HCT116 (cell line): ENCODE results near the gene DLG2. TPM values are rescaled to one million over a fixed set of nuclear protein-coding genes. Genes with fewer than 3 reads are reported as not detected.

ENCODE experiments used
- ATAC-seq: fragments of 200-7000 bp; cut with Tn5 transposase; 2 replicates; pipeline ENCODE4 v1.9.1; 2020; ENCODE audit warnings: mild to moderate bottlenecking, moderate library complexity
- BruUV-seq: library from RNA; stranded (reverse); fragments of 400-500 nt; replicated peaks from 2 replicates; lab custom pipeline; 2021; lab: Mats Ljungman, UMichigan
- CTCF ChIA-PET: fragments of 300-600 bp; sonication (Branson Sonifier 250); formaldehyde crosslinking; loops from one replicate; lab custom pipeline; 2021; ENCODE audit warnings: antibody characterized with exemption; lab: Charles Lee
- POLR2A ChIA-PET: fragments of 300-600, 350-600 bp; sonication (Branson Sonifier 250); formaldehyde crosslinking; loops from one replicate; lab custom pipeline; 2021; ENCODE audit warnings: antibody characterized with exemption; lab: Charles Lee
- RAD21 ChIA-PET, 2 experiments: fragments of 300-600 bp; sonication (Branson Sonifier 250); formaldehyde crosslinking; loops; one replicate each; lab custom pipeline; 2023; ENCODE audit warnings: low total read pairs in 2 of 2; ENCODE audit not compliant: uncharacterized antibody in 2 of 2, unreplicated experiment in 2 of 2, low non-redundant PET in 1 of 2; lab: Charles Lee
- DNase-seq: peaks from one replicate; pipeline ENCODE4 v3.0.0-alpha.2; 2010; ENCODE audit warnings: low read depth, low spot score
- H2AFZ ChIP-seq: fragments of 200-600 bp; shearing (Covaris generic), sonication (generic); 2 replicates; pipeline ENCODE4 v1.6.1; 2017; ENCODE audit warnings: low read depth, mixed run types, mixed read lengths, antibody characterized with exemption, low read length; ENCODE audit not compliant: poor library complexity, severe bottlenecking
- H3K27ac ChIP-seq: 2 replicates; pipeline ENCODE4 v1.5.1; 2012; ENCODE audit warnings: low read depth, low read length
- H3K27me3 ChIP-seq: fragments of 200-600 bp; sonication (generic); 2 replicates; pipeline ENCODE4 v1.6.1; 2016; ENCODE audit warnings: mixed run types, low read length, mixed read lengths; ENCODE audit not compliant: insufficient read depth
- H3K36me3 ChIP-seq, 2 experiments: fragments of 200-500 bp in 1 of 2; fragments of 200-600 bp in 1 of 2; sonication (Bioruptor generic) in 1 of 2; sonication (generic) in 1 of 2; 2 replicates each; pipeline versions ENCODE4 v1.5.1 to v1.6.1; 2014 to 2016; ENCODE audit warnings: low read length in 2 of 2, inconsistent platforms in 1 of 2, mixed read lengths in 1 of 2, mixed run types in 1 of 2; ENCODE audit not compliant: insufficient read depth in 2 of 2, control insufficient read depth in 1 of 2
- H3K4me1 ChIP-seq, 2 experiments: fragments of 200-600 bp in 1 of 2; sonication (generic) in 1 of 2; 2 replicates each; pipeline versions ENCODE4 v1.5.1 to v1.6.1; 2012 to 2017; ENCODE audit warnings: low read length in 2 of 2, inconsistent platforms in 1 of 2, mild to moderate bottlenecking in 1 of 2, mixed read lengths in 1 of 2, mixed run types in 1 of 2, moderate library complexity in 1 of 2; ENCODE audit not compliant: insufficient read depth in 2 of 2, control insufficient read depth in 1 of 2
- H3K4me2 ChIP-seq: fragments of 200-600 bp; sonication (generic); 2 replicates; pipeline ENCODE4 v1.6.1; 2017; ENCODE audit warnings: mixed run types, low read length, mixed read lengths
- H3K4me3 ChIP-seq, 2 experiments: fragments of 200-600 bp in 1 of 2; sonication (generic) in 1 of 2; replicated peaks in 1 of 2; 2 replicates each; pipeline ENCODE4 v1.5.1; 2011 to 2016; ENCODE audit warnings: low read length in 2 of 2, control low read depth in 1 of 2, low read depth in 1 of 2, mild to moderate bottlenecking in 1 of 2, mixed read lengths in 1 of 2, mixed run types in 1 of 2
- H3K79me2 ChIP-seq: fragments of 200-600 bp; sonication (generic); 2 replicates; pipeline ENCODE4 v1.6.1; 2017; ENCODE audit warnings: mild to moderate bottlenecking, mixed run types, low read length, moderate library complexity, mixed read lengths; ENCODE audit not compliant: insufficient read depth
- H3K9ac ChIP-seq: fragments of 200-600 bp; sonication (generic); 2 replicates; pipeline ENCODE4 v1.6.1; 2016; ENCODE audit warnings: low read length, mixed read lengths
- H3K9me2 ChIP-seq: fragments of 200-600 bp; sonication (generic), shearing (Covaris generic); 2 replicates; pipeline ENCODE4 v1.6.1; 2017; ENCODE audit warnings: mixed run types, mild to moderate bottlenecking, moderate library complexity; ENCODE audit not compliant: insufficient read depth
- H3K9me3 ChIP-seq, 2 experiments: fragments of 200-500 bp in 1 of 2; fragments of 200-600 bp in 1 of 2; sonication (Bioruptor generic) in 1 of 2; sonication (generic) in 1 of 2; 2 replicates each; pipeline ENCODE4 v1.6.1; 2014 to 2017; ENCODE audit warnings: low read length in 2 of 2, mixed read lengths in 2 of 2, inconsistent platforms in 1 of 2, low read depth in 1 of 2, mild to moderate bottlenecking in 1 of 2, mixed run types in 1 of 2, moderate library complexity in 1 of 2; ENCODE audit not compliant: control insufficient read depth in 1 of 2, insufficient read depth in 1 of 2
- H4K20me1 ChIP-seq: fragments of 200-600 bp; sonication (generic), shearing (Covaris generic); 2 replicates; pipeline ENCODE4 v1.6.1; 2017; ENCODE audit warnings: mixed run types, mild to moderate bottlenecking, moderate library complexity; ENCODE audit not compliant: insufficient read depth
- CBX3 ChIP-seq: IDR thresholded peaks from 2 replicates; pipeline ENCODE4 v1.6.1; 2012; ENCODE audit warnings: low read depth
- POLR2AphosphoS5 ChIP-seq: IDR thresholded peaks from 2 replicates; pipeline ENCODE4 v1.6.1; 2011; ENCODE audit warnings: mild to moderate bottlenecking, low read depth, low read length, moderate library complexity
- TCF7L2 ChIP-seq: IDR thresholded peaks from 2 replicates; pipeline ENCODE4 v1.7.0; 2011; ENCODE audit warnings: borderline replicate concordance, inconsistent platforms; ENCODE audit not compliant: insufficient read depth, insufficient read length; ENCODE audit errors: extremely low read depth
- intact Hi-C: fragments of 100-400 bp; cut with micrococcal nuclease; formaldehyde crosslinking; loops from 2 replicates; pipeline ENCODE4 v1.10.0; 2022
- total RNA-seq: library from RNA; stranded (reverse); gene quantifications from one replicate; pipeline ENCODE4 v1.2.1, GENCODE V29; 2021; ENCODE audit not compliant: unreplicated experiment
- TF ChIP-seq, protein P1 (sequence below), 3 experiments: fragments of 200-600 bp in 1 of 3; sonication (generic) in 1 of 3; IDR thresholded peaks in 2 of 3; conservative IDR thresholded peaks in 1 of 3; 2 replicates each; pipeline ENCODE4 v1.5.1; 2012 to 2017; ENCODE audit warnings: low read depth in 2 of 3, low read length in 2 of 3, antibody characterized with exemption in 1 of 3, borderline replicate concordance in 1 of 3, control low read depth in 1 of 3, mild to moderate bottlenecking in 1 of 3, mixed read lengths in 1 of 3, mixed run types in 1 of 3, moderate library complexity in 1 of 3; ENCODE audit not compliant: insufficient read depth in 1 of 3
- TF ChIP-seq, protein P2 (sequence below): IDR thresholded peaks from 2 replicates; pipeline ENCODE4 v1.6.1; 2011; ENCODE audit warnings: mild to moderate bottlenecking, low read length, moderate library complexity; ENCODE audit not compliant: insufficient replicate concordance; ENCODE audit errors: extremely low read depth

Gene DLG2
- total RNA-seq, 1 experiment from 2014 or later, result 2.4 TPM

DNA sequence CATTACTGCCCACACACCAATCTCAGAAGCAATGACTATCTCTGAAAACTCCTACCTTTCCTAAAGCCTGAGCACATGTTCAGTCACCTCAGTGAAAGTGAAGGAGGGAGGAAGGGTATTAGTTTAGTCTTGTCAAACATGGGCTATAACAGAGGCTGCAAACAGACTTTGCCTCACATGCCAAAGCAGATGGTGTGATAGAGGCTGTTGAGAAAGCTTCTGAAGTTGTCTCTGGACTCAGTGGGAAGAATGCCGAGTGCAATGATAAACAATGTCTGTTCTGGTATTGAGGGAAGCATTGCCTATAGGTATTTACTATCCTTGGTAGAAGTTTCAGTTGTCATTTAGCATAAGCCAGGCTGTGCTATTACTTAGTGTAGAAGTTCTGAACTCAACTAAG lies 2026.5 kb downstream of the DLG2 start:
- ChIA-PET RAD21 (no interaction called here), CTCF (no interaction called here), POLR2A (no interaction called here)
- BruUV-seq, result no TSS peak
- TF ChIP-seq CBX3 (no peak), TCF7L2 (no peak), POLR2AphosphoS5 (no peak)
- TF ChIP-seq, protein P1, sequence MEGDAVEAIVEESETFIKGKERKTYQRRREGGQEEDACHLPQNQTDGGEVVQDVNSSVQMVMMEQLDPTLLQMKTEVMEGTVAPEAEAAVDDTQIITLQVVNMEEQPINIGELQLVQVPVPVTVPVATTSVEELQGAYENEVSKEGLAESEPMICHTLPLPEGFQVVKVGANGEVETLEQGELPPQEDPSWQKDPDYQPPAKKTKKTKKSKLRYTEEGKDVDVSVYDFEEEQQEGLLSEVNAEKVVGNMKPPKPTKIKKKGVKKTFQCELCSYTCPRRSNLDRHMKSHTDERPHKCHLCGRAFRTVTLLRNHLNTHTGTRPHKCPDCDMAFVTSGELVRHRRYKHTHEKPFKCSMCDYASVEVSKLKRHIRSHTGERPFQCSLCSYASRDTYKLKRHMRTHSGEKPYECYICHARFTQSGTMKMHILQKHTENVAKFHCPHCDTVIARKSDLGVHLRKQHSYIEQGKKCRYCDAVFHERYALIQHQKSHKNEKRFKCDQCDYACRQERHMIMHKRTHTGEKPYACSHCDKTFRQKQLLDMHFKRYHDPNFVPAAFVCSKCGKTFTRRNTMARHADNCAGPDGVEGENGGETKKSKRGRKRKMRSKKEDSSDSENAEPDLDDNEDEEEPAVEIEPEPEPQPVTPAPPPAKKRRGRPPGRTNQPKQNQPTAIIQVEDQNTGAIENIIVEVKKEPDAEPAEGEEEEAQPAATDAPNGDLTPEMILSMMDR (IDR thresholded peaks at IDR 0.05 in 2 of 3, conservative IDR thresholded peaks at IDR 0.05 in 1 of 3; ENCODE audit: borderline replicate concordance in 1 of 3, insufficient read depth in 1 of 3, low read depth in 2 of 3, low read length in 2 of 3), result no peak
- TF ChIP-seq, protein P2, sequence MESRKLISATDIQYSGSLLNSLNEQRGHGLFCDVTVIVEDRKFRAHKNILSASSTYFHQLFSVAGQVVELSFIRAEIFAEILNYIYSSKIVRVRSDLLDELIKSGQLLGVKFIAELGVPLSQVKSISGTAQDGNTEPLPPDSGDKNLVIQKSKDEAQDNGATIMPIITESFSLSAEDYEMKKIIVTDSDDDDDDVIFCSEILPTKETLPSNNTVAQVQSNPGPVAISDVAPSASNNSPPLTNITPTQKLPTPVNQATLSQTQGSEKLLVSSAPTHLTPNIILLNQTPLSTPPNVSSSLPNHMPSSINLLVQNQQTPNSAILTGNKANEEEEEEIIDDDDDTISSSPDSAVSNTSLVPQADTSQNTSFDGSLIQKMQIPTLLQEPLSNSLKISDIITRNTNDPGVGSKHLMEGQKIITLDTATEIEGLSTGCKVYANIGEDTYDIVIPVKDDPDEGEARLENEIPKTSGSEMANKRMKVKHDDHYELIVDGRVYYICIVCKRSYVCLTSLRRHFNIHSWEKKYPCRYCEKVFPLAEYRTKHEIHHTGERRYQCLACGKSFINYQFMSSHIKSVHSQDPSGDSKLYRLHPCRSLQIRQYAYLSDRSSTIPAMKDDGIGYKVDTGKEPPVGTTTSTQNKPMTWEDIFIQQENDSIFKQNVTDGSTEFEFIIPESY, result no peak
- ATAC-seq, result no peak
- H3K9me2 ChIP-seq, result no peaks in the 10 kb centered on the region
- H4K20me1 ChIP-seq, result no peaks in the 10 kb centered on the region
- H3K27ac ChIP-seq, result no peak overlapping the region
- H3K4me2 ChIP-seq, result no peak overlapping the region
- H3K79me2 ChIP-seq, result no peaks in the 10 kb centered on the region
- H3K36me3 ChIP-seq, result no peaks in the 10 kb centered on the region
- H3K27me3 ChIP-seq, result peaks cover 10% of the 10 kb centered on the region; the same call in 1 of the 2 replicates
- no peaks in the 10 kb centered on the region for H3K9me3 ChIP-seq
- intact Hi-C loops, result no loop called here
- no peak overlapping the region for H2AFZ ChIP-seq
- DNase-seq, result no peak
- no peak overlapping the region for H3K9ac ChIP-seq
- H3K4me1 ChIP-seq, result no peaks in the 10 kb centered on the region
- no peak overlapping the region for H3K4me3 ChIP-seq
